Activated T-helper 1 cell treated with Interleukin-2 at 50 U/mL for 16 hours (primary cell): Measurements from ENCODE around the gene BRCA1.
"Not testable (repeated sequence)": the region's sequence is repeated elsewhere in the genome, so short reads cannot be mapped to it uniquely, and the experiment has no call there.

Experiments
- DNase-seq: peaks from one replicate; pipeline ENCODE4 v3.0.0-alpha.2; 2020; ENCODE audit warnings: low read depth

The BRCA1 gene

DNA sequence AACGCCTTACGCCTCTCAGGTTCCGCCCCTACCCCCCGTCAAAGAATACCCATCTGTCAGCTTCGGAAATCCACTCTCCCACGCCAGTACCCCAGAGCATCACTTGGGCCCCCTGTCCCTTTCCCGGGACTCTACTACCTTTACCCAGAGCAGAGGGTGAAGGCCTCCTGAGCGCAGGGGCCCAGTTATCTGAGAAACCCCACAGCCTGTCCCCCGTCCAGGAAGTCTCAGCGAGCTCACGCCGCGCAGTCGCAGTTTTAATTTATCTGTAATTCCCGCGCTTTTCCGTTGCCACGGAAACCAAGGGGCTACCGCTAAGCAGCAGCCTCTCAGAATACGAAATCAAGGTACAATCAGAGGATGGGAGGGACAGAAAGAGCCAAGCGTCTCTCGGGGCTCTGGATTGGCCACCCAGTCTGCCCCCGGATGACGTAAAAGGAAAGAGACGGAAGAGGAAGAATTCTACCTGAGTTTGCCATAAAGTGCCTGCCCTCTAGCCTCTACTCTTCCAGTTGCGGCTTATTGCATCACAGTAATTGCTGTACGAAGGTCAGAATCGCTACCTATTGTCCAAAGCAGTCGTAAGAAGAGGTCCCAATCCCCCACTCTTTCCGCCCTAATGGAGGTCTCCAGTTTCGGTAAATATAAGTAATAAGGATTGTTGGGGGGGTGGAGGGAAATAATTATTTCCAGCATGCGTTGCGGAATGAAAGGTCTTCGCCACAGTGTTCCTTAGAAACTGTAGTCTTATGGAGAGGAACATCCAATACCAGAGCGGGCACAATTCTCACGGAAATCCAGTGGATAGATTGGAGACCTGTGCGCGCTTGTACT, at the start of gene BRCA1:
TSS of gene BRCA1 (minus strand) at position 232 of the 834 bp plus-strand sequence. CDS start 1,268 bp downstream, outside the sequence.
- peak; percentile 86 for DNase-seq

DNA sequence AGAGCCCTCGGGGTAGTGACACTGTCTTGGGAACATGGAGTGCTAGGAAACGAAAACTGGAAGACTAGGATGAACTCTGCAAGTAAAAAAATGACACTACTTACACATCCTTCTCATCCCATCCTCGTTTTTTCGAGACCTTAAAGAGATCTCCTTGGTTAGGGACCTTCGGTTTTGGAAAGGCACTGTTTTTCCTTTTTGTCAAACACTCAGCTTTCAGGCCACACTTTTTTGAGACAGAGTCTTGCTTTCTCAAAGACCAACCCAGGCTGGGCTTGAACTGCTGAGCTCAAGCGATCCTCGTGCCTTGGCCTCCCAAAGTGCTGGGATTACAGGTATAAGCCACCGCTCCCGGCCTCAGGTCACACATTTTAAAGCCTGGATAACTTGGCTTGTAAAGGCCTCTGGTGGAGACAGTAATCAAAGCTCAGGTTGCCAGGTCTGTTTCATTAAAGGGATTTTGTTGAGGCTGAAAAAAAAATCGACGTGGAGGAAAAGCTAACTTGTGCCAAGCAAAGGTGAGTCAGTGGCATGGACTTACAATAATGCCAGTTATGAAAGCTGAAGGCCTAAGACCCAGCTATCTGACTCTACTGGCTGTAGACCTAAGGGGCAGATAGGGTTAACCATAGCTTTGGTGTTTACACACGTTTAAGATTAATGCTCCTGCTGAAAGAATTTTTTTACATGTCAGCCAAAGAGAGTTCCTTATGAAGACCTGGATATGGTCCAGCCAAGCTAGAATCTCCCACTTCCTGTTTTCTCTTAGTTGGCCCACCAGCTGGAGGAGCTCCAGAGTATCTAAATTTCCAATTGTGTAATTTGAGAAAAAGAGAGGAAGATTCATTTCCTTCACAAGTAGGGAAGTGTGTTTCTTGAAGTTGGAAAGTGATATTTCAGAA, 46.7 kb upstream of the BRCA1 start:
- no peak for DNase-seq

DNA sequence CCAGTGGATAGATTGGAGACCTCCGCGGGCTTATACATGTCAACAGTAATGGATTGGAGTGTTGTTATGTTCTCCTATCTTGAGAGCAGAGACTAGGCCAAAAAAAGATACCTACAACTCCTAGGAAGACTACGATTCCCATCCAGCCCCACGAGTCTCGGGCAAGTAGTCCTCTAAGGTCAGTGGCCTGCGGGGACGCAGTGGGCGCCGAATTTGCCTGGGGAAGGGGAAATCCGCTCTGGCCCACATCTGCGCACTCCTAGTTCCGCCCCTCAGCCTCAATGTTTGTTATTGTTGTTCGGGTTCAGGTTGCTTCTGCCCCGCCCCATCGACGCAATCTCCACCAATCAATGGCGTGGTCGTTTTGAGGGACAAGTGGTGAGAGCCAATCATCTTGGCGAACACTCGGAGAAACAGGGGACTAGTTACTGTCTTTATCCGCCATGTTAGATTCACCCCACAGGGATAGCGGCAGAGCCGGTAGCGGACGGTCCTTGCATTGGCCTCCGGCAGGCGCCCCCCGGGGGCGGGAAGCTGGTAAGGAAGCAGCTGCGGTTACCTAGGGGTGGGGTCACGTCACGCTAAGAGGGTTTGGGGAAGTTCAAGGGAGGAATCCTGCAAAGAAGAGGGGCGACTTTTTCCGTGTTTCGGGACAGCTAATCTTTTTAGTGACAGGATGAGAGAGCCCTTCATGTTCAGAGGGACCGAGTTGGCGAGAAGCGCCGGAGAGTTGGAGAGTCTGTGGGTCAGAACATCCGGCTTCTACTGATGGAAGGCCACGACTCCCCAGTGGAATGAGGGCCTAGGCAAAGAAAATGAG, 45.8 kb upstream of the BRCA1 start, which contains the start of gene NBR1:
TSS of gene NBR1 (plus strand) at position 449 of the 820 bp plus-strand sequence. CDS start 4,586 bp downstream, outside the sequence.
- DNase-seq: peak; percentile 89

DNA sequence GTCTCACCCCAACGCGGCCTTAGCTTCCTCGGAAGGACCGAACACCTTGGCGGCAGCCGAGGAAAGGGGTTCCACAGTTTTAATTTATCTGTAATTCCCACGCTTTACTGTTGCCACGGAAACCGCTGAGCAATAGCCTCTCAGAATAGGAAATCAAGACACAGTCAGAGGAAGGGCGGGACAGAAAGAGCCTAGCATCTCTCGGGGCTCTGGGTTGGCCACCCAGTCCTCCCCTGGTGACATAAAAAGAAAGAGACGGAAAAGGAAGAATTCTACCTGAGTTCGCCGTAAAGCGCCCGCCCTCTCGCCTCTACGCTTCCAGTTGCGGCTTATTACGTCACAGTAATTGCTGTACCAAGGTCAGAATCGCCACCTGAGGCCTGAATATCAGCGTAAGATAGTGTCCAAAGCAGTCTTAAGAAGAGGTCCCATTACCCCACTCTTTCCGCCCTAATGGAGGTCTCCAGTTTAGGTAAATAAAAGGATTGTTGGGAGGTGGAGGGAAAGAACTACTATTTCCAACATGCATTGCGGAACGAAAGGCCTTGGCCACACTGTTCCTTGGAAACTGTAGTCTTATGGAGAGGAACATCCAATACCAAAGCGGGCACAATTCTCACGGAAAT, 45.1 kb upstream of the BRCA1 start:
- peak; percentile 76 for DNase-seq

DNA sequence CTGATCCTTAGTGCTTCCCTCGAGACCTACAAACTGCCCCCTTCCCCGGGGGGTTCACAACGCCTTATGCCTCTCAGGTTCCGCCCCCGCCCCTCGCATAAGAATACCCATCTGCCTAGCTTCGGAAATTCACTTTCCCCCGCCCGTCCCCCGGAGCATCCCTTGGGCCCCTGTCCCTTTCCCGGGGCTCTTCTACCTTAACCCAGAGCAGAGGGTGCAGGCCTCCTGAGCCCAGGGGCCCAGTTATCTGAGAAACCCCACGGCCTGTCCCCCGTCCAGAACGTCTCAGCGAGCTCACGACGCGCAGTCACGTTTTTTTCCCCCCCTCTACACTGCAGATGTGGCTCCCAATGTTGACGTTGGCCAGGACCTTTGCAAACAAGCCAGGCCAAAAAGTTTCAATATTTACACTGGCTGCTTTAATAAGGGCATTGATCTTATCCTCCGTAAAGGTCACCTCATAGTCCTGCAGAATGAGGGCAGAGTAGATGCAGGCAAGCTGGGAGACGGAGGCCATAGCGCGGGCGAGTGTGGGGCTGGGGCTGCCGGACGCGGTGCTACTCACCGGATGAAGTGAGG, 44.5 kb upstream of the BRCA1 start:
- DNase-seq: no peak

DNA sequence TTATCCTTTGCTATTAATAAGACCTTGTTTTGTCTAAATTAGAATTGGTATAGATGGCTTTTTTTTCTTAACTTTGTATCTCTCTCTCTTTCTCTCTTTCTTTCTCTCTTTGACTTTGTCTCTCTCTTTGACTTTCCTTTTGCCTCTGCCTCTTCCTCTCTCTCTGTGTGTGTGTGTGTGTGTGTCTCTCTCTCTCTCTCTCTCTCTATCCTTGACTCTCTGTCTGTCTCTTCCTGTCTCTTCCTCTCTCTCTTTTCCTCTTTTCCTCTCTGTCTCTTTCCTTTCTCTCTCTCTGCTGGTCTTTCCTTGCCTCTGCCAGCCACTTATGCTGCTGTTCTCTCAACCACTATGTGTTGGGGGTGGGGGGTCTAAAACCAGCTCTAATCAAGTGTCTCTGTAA, 40.8 kb upstream of the BRCA1 start:
- not testable (repeated sequence) for DNase-seq

DNA sequence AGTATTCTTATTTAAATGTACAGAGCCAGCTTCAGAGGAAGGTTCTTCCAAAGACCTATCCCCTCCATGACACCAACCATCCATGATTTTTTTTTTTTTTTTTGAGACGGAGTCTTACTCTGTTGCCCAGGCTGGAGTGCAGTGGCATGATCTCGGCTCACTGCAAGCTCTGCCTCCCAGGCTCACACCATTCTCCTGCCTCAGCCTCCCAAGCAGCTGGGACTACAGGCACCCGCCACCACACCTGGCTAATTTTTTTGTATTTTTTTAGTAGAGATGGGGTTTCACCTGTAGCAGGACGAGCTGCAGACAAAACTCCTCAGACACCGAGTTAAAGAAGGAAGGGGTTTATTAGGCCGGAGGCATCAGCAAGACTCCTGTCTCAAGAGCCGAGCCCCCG, 34.8 kb upstream of the BRCA1 start:
- DNase-seq: not testable (repeated sequence)

DNA sequence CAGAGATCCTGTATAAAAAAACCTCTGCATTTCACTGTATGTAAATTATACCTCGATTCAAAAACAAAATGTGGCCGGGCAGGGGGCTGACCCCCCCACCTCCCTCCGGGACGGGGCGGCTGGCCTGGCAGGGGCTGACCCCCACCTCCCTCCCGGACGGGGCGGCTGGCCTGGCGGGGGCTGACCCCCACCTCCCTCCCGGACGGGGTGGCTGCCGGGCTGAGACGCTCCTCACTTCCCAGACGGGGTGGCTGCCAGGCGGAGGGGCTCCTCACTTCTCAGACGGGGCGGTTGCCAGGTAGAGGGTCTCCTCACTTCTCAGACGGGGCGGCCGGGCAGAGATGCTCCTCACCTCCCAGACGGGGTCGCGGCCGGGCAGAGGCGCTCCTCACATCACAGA, 34.1 kb upstream of the BRCA1 start:
- not testable (repeated sequence) for DNase-seq

DNA sequence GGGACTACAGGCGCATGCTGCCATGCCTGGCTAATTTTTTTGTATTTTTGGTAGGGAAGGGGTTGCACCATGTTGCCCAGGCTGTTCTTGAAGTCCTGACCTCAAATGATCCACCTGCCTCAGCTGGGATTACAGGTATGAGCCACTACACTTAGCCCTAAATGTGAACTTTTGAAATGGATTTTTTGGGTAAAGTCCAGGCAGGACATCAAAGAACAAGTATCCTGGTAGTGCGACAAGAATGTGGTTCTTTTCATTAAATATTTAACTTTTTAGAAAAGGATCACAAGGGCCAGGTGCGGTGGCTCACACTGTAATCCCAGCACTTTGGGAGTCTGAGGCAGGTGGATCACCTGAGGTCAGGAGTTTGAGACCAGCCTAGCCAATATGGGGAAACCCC, 30.5 kb upstream of the BRCA1 start:
- DNase-seq: no peak

DNA sequence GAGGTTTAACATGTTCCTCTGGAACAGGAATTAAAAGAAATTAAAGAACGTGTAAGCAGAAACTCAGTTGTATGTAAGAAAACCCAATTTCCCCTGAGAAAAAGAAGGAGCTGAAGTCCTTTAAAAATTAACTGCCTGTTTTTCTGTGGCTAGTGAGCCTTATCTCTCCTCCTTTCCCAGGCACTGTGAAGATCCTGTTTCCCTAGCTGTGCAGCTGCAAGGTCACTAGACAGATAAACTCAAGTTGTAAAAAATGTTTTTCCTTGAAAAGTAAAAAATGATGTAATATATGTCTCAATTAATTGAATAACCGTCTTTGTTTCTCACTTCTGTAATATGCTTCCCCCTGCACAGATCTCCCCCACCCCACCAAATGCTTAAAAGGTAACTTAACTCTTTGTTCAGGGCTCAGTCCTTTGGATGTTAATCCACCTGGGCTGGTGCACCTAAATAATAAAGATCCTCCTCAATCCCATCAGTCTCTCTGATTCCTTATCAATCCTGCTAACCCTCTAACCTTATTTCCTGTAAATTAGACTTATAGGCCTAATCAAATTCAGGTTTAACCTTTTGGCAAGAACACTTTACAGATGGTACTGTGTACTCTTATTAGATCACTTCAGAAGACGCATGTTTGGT, 28.2 kb upstream of the BRCA1 start:
- not testable (repeated sequence) for DNase-seq

DNA sequence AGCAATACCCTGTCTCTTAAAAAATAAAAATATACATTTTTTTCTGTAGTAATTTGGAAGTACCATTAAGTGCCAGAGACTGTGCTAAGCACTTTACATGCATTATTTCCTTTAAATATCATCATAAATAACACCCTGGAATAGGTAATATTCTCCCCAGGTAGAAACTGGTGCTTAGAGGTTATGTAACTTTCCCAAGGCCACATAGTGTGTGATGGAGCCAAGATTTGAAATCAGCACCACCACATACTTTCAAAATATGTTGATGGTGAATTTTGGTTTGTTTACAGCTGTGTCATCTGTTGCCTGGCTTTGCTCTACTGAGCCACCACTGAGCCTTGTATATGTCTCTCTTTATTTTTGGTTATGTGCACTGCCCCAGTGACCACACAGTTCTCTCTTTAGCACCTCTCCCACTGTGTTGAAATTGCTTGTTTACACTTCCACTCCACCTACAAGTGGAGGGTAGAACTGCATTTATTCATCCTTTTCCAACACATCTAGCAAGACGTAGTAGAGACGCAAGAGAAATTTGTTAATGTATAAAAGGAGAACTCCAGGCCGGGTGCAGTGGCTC, 26.8 kb upstream of the BRCA1 start:
- no peak for DNase-seq

DNA sequence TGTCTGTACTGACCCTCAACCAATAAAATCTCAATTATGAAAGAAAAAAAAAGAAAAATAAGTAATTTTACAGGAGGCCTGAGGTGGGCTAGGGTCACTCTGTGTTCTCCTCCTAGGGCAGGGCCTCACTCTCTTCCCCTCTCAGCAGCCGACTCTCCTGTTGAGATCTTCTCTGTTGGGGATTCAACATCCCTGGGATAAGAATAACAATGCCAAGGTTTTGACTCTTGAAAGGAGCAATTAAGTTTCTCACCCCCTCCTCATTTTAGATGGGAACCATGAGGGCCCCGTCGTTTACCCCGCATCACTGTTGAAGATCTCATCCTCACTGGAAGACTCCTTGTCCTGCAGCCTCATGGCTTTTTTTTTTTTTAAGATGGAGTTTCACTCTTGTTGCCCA, 21.5 kb upstream of the BRCA1 start:
- no peak for DNase-seq

DNA sequence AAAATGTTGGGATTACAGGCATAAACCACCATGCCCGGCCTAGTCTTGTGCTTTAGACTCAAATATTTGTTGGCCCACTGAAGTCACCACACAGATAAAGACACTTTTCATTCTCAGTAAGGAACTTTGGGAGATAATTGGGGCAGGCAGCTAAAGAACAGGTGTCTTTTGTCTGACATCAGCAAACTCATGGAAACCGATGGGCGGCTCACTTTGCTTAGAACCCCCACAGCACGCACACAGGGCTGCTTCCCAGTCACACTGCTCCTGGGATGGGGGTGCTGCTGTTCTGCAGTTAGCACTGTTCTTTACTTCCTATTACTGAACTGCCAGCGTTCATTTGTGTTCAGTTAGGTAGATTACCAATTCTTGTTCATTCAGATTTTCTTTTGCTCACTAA, 18.0 kb upstream of the BRCA1 start:
- DNase-seq: no peak

DNA sequence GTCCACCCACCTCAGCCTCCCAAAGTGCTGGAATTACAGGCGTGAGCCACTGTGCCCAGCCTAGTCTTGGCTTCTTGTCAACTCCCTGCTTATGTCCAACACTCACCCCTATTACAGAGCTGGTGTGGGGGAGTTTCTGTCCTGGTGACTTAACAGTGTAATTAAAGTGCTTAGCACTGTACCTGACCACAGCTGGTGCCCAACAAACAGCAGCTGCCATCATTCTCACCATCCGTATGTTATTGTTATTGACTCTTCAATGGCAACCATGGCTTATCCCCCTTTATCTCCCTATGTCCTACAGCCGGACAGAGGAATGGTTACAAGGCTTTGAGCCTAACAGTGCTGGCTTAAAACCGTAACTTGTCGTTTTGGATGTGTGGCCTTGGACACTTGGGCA, 17.0 kb upstream of the BRCA1 start:
- DNase-seq: no peak

DNA sequence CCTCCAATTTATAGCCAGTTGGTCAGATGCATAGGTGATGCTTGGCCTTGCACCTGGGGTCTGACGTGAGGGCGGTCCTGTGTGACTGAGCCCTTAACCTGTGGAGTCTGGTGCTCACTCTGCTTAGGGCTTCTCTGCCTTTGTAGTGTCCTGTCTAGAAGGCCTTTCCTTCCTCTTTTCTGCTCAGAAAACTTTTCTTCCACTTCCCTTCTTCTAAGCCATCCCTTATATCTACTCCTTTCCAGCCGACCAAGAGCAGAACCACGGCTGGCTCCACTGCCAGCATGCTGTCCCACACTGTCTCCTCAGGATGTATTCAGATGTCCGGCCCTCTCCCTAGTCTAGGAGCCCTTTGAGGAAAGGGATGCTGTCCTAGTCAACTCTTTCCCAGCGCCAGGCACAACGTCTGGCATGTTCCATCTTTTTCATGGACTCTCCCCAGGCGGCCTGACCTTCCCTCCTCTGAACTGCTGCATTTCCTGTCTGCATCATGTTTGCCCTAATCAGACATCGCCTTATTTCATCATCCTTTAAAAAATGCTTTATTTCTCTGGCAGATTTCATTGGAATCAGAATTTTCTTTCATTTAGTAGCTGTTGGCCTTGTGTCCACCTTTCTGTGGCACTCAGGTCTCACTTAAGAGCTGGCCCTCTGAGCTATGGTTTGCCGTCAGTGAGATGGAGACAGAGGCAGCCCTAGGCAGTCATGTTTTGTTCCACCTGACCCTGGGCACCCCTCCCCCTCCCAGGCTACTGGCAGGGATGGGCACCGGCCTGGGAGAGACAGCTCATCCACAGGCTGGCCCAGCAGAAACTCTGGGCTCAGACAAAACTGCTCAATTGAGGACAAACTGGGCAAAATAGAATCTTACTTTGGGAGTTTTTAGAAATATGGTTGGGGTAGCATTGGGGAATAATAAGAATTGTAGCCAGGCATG, 15.5 kb upstream of the BRCA1 start:
- no peak for DNase-seq

DNA sequence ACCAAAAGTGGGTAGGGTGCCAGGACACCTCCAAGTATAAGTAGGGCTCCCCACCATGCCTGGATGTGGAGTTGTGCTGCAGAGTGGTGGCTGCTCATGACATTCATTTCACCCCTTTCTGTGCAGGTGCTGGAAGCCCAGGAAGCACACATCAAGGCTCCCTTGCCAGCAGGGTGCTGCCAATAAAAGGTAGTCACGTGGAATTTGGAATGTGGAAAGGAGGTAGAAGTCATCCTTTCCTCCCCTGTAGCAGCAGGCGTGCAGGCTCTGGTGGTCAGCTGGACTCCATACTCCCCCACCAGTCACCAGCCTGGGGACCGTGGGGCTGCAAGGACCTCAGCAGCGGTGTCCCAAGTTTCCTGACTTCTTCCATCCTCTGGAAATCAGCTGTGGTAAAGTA, 13.4 kb upstream of the BRCA1 start:
- DNase-seq: not testable (repeated sequence)

DNA sequence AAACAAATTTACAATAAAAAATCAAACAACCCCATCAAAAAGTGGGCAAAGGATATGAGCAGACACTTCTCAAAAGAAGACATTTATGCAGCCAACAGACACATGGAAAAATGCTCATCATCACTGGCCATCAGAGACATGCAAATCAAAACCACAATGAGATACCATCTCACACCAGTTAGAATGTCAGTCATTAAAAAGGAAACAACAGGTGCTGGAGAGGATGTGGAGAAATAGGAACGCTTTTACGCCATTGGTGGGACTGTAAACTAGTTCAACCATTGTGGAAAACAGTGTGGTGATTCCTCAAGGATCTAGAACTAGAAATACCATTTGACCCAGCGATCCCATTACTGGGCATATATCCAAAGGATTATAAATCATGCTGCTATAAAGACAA, 11.4 kb upstream of the BRCA1 start:
- DNase-seq: not testable (repeated sequence)

DNA sequence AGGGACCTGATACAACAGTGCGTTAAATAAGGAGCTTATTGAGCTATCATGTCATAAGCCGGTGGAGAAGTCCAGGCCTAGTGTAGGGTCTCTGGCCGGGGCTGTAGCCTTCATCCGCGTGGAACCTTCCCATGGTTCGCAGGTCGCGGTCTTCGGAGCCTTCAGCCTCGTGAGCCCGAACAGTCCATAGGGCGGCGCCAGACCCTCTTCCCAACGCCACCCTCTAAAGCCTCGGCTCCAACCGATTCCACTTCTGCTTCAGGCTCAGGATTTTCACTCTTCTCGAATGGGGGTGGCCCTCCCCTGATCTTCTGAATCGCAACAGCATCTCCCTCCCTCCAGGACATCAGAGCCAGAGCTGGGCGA, 10.3 kb upstream of the BRCA1 start:
- DNase-seq: no peak

DNA sequence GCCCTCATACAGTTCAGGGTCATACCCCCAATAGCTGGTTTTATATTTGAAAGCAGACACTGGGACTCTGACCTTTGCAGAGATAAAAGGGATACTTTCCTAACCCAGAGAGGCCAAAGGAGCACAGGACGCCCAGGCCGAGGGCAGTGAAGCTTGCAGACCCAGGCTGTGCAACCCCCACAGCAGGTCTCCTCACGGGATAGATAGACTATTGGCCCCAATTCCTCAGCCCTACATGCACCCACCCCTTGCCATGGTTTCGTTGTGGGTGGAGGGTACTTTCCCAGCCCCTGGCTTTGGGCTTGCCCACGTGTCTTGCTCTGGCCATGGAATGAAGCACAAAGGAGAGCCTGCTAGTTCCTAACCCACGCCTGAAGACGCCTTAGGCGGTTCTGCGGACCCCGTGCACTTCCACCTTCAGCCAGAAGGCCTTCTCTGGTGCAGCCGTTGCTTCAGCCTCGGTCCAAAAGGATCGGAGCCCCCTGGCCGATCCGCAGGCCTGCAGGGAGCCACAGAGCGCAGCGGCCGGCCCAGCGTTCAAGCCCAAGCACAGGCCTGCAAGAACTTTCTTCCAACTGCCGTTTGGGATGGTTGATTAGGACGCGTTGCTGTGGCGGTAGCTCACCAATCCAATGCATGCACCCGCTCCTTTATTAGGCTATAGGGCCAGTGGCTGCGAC, 9.8 kb upstream of the BRCA1 start:
- no peak for DNase-seq
